T-helper 1 cell treated with Interleukin-12 subunit alpha and Interleukin-12 subunit beta and Interleukin-4 antibody, amounts not matched to agents 30 ng/mL and 1 ng/mL, for 36 hours (primary cell): ENCODE results near the gene SPNS3. TPM values are rescaled to one million over a fixed set of nuclear protein-coding genes. Genes with fewer than 3 reads are reported as not detected.

Source experiments
- total RNA-seq: library from RNA; stranded (reverse); gene quantifications from 2 replicates; pipeline ENCODE4 v1.2.3, GENCODE V29; 2022

SPNS3 gene
- total RNA-seq, 1 donor from 2014 or later, result 6.6 TPM

Other genes with a start within 250 kb of the SPNS3 start
- gene ANKFY1, start 170.0 kb upstream of the SPNS3 start, total RNA-seq, result 85.3 and 90.9 TPM in 2 replicates
- gene UBE2G1, start 67.3 kb upstream of the SPNS3 start, total RNA-seq, result 71.6 and 73.3 TPM in 2 replicates
- 0.24 and 0.47 TPM in 2 replicates for gene SPNS2, start 64.9 kb downstream of the SPNS3 start, total RNA-seq
- 87.3 and 90.1 TPM in 2 replicates for gene MYBBP1A, start 121.4 kb downstream of the SPNS3 start, total RNA-seq
- gene GGT6, start 126.6 kb downstream of the SPNS3 start, total RNA-seq, result not detected in 2 replicates
- not detected in 2 replicates for gene SMTNL2, start 150.6 kb downstream of the SPNS3 start, total RNA-seq
- not detected in 2 replicates for gene ALOX15, start 207.7 kb downstream of the SPNS3 start, total RNA-seq